ENCODE data around the gene HPSE2.

The HPSE2 gene

GRCh38 chr10:99125879-99126278 lies 109.8 kb downstream of the HPSE2 start:
- H3K9me3 ChIP-seq (ENCODE audit: control insufficient read depth, low read length): no peaks in the 10 kb centered on the region
- H3K27me3 ChIP-seq (ENCODE audit: control insufficient read depth, insufficient read depth, low read length): no peaks in the 10 kb centered on the region
- no peaks in the 10 kb centered on the region for H3K4me1 ChIP-seq (ENCODE audit: control insufficient read depth, insufficient read depth, low read length)
- no peak overlapping the region for H3K4me3 ChIP-seq (ENCODE audit: low read length)
- no peak overlapping the region for H3K9ac ChIP-seq (ENCODE audit: low read length)
- no peaks in the 10 kb centered on the region for H3K36me3 ChIP-seq (ENCODE audit: control insufficient read depth, insufficient read depth, low read length)

- Histone ChIP-seq H3K9ac (ENCODE audit: low read length) (no peak overlapping the region), H3K27me3 (ENCODE audit: control insufficient read depth, insufficient read depth, low read length) (no peaks in the 10 kb centered on the region)
These were observed 111.3 kb downstream of the HPSE2 start for GRCh38 chr10:99124376-99124775.

GRCh38 chr10:99123851-99124250 lies 111.8 kb downstream of the HPSE2 start:
- Histone ChIP-seq H3K4me1 (ENCODE audit: control insufficient read depth, insufficient read depth, low read length) (no peaks in the 10 kb centered on the region), H3K9ac (ENCODE audit: low read length) (no peak overlapping the region), H3K9me3 (ENCODE audit: control insufficient read depth, low read length) (no peaks in the 10 kb centered on the region), H3K36me3 (ENCODE audit: control insufficient read depth, insufficient read depth, low read length) (no peaks in the 10 kb centered on the region), H3K4me3 (ENCODE audit: low read length) (no peak overlapping the region), H3K27me3 (ENCODE audit: control insufficient read depth, insufficient read depth, low read length) (no peaks in the 10 kb centered on the region)

More at GRCh38 chr10:99124376-99124775, 111.3 kb downstream of the HPSE2 start:
- Histone ChIP-seq H3K4me3 (ENCODE audit: low read length) (no peak overlapping the region), H3K36me3 (ENCODE audit: control insufficient read depth, insufficient read depth, low read length) (no peaks in the 10 kb centered on the region), H3K9me3 (ENCODE audit: control insufficient read depth, low read length) (no peaks in the 10 kb centered on the region), H3K4me1 (ENCODE audit: control insufficient read depth, insufficient read depth, low read length) (no peaks in the 10 kb centered on the region)

- no peak overlapping the region for H3K9ac ChIP-seq (ENCODE audit: low read length)
- H3K36me3 ChIP-seq (ENCODE audit: control insufficient read depth, insufficient read depth, low read length): no peaks in the 10 kb centered on the region
- H3K27me3 ChIP-seq (ENCODE audit: control insufficient read depth, insufficient read depth, low read length): no peaks in the 10 kb centered on the region
- no peaks in the 10 kb centered on the region for H3K4me1 ChIP-seq (ENCODE audit: control insufficient read depth, insufficient read depth, low read length)
- no peak overlapping the region for H3K4me3 ChIP-seq (ENCODE audit: low read length)
- H3K9me3 ChIP-seq (ENCODE audit: control insufficient read depth, low read length): no peaks in the 10 kb centered on the region
These were observed 112.3 kb downstream of the HPSE2 start for GRCh38 chr10:99123336-99123735.

- H3K36me3 ChIP-seq (ENCODE audit: control insufficient read depth, insufficient read depth, low read length): no peaks in the 10 kb centered on the region
- H3K4me1 ChIP-seq (ENCODE audit: control insufficient read depth, insufficient read depth, low read length): no peaks in the 10 kb centered on the region
- no peaks in the 10 kb centered on the region for H3K9me3 ChIP-seq (ENCODE audit: control insufficient read depth, low read length)
- no peak overlapping the region for H3K9ac ChIP-seq (ENCODE audit: low read length)
- no peak overlapping the region for H3K4me3 ChIP-seq (ENCODE audit: low read length)
- H3K27me3 ChIP-seq (ENCODE audit: control insufficient read depth, insufficient read depth, low read length): no peaks in the 10 kb centered on the region
These were observed 116.3 kb downstream of the HPSE2 start for GRCh38 chr10:99119258-99119748.

GRCh38 chr10:99115703-99116102 lies 119.9 kb downstream of the HPSE2 start:
- H3K27me3 ChIP-seq (ENCODE audit: control insufficient read depth, insufficient read depth, low read length): no peaks in the 10 kb centered on the region
- H3K4me3 ChIP-seq (ENCODE audit: low read length): no peak overlapping the region
- H3K9me3 ChIP-seq (ENCODE audit: control insufficient read depth, low read length): no peaks in the 10 kb centered on the region
- no peaks in the 10 kb centered on the region for H3K36me3 ChIP-seq (ENCODE audit: control insufficient read depth, insufficient read depth, low read length)
- no peak overlapping the region for H3K9ac ChIP-seq (ENCODE audit: low read length)
- H3K4me1 ChIP-seq (ENCODE audit: control insufficient read depth, insufficient read depth, low read length): no peaks in the 10 kb centered on the region

- H3K27me3 ChIP-seq (ENCODE audit: control insufficient read depth, insufficient read depth, low read length): no peaks in the 10 kb centered on the region
- H3K9me3 ChIP-seq (ENCODE audit: control insufficient read depth, low read length): no peaks in the 10 kb centered on the region
- no peak overlapping the region for H3K4me3 ChIP-seq (ENCODE audit: low read length)
- H3K36me3 ChIP-seq (ENCODE audit: control insufficient read depth, insufficient read depth, low read length): no peaks in the 10 kb centered on the region
- H3K4me1 ChIP-seq (ENCODE audit: control insufficient read depth, insufficient read depth, low read length): no peaks in the 10 kb centered on the region
- H3K9ac ChIP-seq (ENCODE audit: low read length): no peak overlapping the region
These were observed 150.3 kb downstream of the HPSE2 start for GRCh38 chr10:99085358-99085757.

GRCh38 chr10:99084161-99084560 lies 151.5 kb downstream of the HPSE2 start:
- Histone ChIP-seq H3K4me1 (ENCODE audit: control insufficient read depth, insufficient read depth, low read length) (no peaks in the 10 kb centered on the region), H3K9me3 (ENCODE audit: control insufficient read depth, low read length) (no peaks in the 10 kb centered on the region), H3K36me3 (ENCODE audit: control insufficient read depth, insufficient read depth, low read length) (no peaks in the 10 kb centered on the region), H3K9ac (ENCODE audit: low read length) (no peak overlapping the region), H3K27me3 (ENCODE audit: control insufficient read depth, insufficient read depth, low read length) (no peaks in the 10 kb centered on the region), H3K4me3 (ENCODE audit: low read length) (no peak overlapping the region)

- Histone ChIP-seq H3K36me3 (ENCODE audit: control insufficient read depth, insufficient read depth, low read length) (no peaks in the 10 kb centered on the region), H3K4me3 (ENCODE audit: low read length) (no peak overlapping the region), H3K27me3 (ENCODE audit: control insufficient read depth, insufficient read depth, low read length) (no peaks in the 10 kb centered on the region), H3K4me1 (ENCODE audit: control insufficient read depth, insufficient read depth, low read length) (no peaks in the 10 kb centered on the region), H3K9me3 (ENCODE audit: control insufficient read depth, low read length) (no peaks in the 10 kb centered on the region), H3K9ac (ENCODE audit: low read length) (no peak overlapping the region)
These were observed 155.2 kb downstream of the HPSE2 start for GRCh38 chr10:99080275-99080945.

- H3K27me3 ChIP-seq (ENCODE audit: control insufficient read depth, insufficient read depth, low read length): no peaks in the 10 kb centered on the region
- no peak overlapping the region for H3K4me3 ChIP-seq (ENCODE audit: low read length)
- no peaks in the 10 kb centered on the region for H3K9me3 ChIP-seq (ENCODE audit: control insufficient read depth, low read length)
- no peak overlapping the region for H3K9ac ChIP-seq (ENCODE audit: low read length)
- no peaks in the 10 kb centered on the region for H3K4me1 ChIP-seq (ENCODE audit: control insufficient read depth, insufficient read depth, low read length)
- H3K36me3 ChIP-seq (ENCODE audit: control insufficient read depth, insufficient read depth, low read length): no peaks in the 10 kb centered on the region
These were observed 173.1 kb downstream of the HPSE2 start for GRCh38 chr10:99062591-99062990.

- no peaks in the 10 kb centered on the region for H3K4me1 ChIP-seq (ENCODE audit: control insufficient read depth, insufficient read depth, low read length)
- no peak overlapping the region for H3K4me3 ChIP-seq (ENCODE audit: low read length)
- H3K27me3 ChIP-seq (ENCODE audit: control insufficient read depth, insufficient read depth, low read length): no peaks in the 10 kb centered on the region
- no peaks in the 10 kb centered on the region for H3K9me3 ChIP-seq (ENCODE audit: control insufficient read depth, low read length)
- no peaks in the 10 kb centered on the region for H3K36me3 ChIP-seq (ENCODE audit: control insufficient read depth, insufficient read depth, low read length)
- no peak overlapping the region for H3K9ac ChIP-seq (ENCODE audit: low read length)
These were observed 176.9 kb downstream of the HPSE2 start for GRCh38 chr10:99058762-99059161.

GRCh38 chr10:99057936-99058690 lies 177.5 kb downstream of the HPSE2 start:
- H3K4me1 ChIP-seq (ENCODE audit: control insufficient read depth, insufficient read depth, low read length): no peaks in the 10 kb centered on the region
- no peak overlapping the region for H3K4me3 ChIP-seq (ENCODE audit: low read length)
- H3K9ac ChIP-seq (ENCODE audit: low read length): no peak overlapping the region
- H3K9me3 ChIP-seq (ENCODE audit: control insufficient read depth, low read length): no peaks in the 10 kb centered on the region
- no peaks in the 10 kb centered on the region for H3K36me3 ChIP-seq (ENCODE audit: control insufficient read depth, insufficient read depth, low read length)
- H3K27me3 ChIP-seq (ENCODE audit: control insufficient read depth, insufficient read depth, low read length): no peaks in the 10 kb centered on the region
